ENCODE data around the gene LRRC34.

- TF ChIP-seq, protein P1, sequence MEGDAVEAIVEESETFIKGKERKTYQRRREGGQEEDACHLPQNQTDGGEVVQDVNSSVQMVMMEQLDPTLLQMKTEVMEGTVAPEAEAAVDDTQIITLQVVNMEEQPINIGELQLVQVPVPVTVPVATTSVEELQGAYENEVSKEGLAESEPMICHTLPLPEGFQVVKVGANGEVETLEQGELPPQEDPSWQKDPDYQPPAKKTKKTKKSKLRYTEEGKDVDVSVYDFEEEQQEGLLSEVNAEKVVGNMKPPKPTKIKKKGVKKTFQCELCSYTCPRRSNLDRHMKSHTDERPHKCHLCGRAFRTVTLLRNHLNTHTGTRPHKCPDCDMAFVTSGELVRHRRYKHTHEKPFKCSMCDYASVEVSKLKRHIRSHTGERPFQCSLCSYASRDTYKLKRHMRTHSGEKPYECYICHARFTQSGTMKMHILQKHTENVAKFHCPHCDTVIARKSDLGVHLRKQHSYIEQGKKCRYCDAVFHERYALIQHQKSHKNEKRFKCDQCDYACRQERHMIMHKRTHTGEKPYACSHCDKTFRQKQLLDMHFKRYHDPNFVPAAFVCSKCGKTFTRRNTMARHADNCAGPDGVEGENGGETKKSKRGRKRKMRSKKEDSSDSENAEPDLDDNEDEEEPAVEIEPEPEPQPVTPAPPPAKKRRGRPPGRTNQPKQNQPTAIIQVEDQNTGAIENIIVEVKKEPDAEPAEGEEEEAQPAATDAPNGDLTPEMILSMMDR (IDR thresholded peaks at IDR 0.05) = no peak
- TF ChIP-seq POLR2A (IDR thresholded peaks at IDR 0.05) = no peak
These were observed 31.4 kb downstream of the LRRC34 start for GRCh38 chr3:169781209-169781855.

All from body of pancreas (tissue), 4 donors.